ENCODE data around the gene PKN1. TPM values are rescaled to one million over a fixed set of nuclear protein-coding genes. Genes with fewer than 3 reads are reported as not detected.

PKN1 gene
- total and polyA plus RNA-seq, 3 donors from 2014 or later: 116 to 259 (median 204) TPM

- TF ChIP-seq, protein P1, sequence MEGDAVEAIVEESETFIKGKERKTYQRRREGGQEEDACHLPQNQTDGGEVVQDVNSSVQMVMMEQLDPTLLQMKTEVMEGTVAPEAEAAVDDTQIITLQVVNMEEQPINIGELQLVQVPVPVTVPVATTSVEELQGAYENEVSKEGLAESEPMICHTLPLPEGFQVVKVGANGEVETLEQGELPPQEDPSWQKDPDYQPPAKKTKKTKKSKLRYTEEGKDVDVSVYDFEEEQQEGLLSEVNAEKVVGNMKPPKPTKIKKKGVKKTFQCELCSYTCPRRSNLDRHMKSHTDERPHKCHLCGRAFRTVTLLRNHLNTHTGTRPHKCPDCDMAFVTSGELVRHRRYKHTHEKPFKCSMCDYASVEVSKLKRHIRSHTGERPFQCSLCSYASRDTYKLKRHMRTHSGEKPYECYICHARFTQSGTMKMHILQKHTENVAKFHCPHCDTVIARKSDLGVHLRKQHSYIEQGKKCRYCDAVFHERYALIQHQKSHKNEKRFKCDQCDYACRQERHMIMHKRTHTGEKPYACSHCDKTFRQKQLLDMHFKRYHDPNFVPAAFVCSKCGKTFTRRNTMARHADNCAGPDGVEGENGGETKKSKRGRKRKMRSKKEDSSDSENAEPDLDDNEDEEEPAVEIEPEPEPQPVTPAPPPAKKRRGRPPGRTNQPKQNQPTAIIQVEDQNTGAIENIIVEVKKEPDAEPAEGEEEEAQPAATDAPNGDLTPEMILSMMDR (IDR thresholded peaks at IDR 0.05): no peak
- TF ChIP-seq POLR2A (IDR thresholded peaks at IDR 0.05): no peak
- intact Hi-C loops (cut with DNase I; ENCODE audit: low total_unique reads): no loop called here
- WGBS, 2 donors: 0 to 2% methylated on average over 18 to 26 of the region's 32 CpGs
- no peaks in the 10 kb centered on the region for H3K36me3 ChIP-seq (ENCODE audit: low read depth, missing control alignments)
- no peak for DNase-seq
- H3K27ac ChIP-seq: peak overlapping the region; percentile 99 to 100
- H3K9me3 ChIP-seq: no peaks in the 10 kb centered on the region
- H3K4me1 ChIP-seq: peaks cover 44% of the 10 kb centered on the region
- H3K4me3 ChIP-seq: peak overlapping the region; percentile 89 to 99
- H3K27me3 ChIP-seq: no peaks in the 10 kb centered on the region
Observed at GRCh38 chr19:14517446-14517839, 84.3 kb downstream of the PKN1 start.

GRCh38 chr19:14517840-14518505 is 84.9 kb downstream of the PKN1 start, which contains the start of gene DNAJB1:
Gene DNAJB1, minus strand, starts transcription at chr19:14518397. Its CDS starts 48 bp downstream, at chr19:14518349.
- Histone ChIP-seq H3K27me3 (no peaks in the 10 kb centered on the region), H3K27ac (peak within 1 kb of the TSS; percentile 99 to 100), H3K4me3 (peak within 1 kb of the TSS; percentile 89 to 99), H3K4me1 (peaks cover 44% of the 10 kb centered on the region), H3K9me3 (no peaks in the 10 kb centered on the region), H3K36me3 (ENCODE audit: low read depth, missing control alignments) (no peaks in the 10 kb centered on the region)
- TF ChIP-seq, protein P1 (IDR thresholded peaks at IDR 0.05): peak in 1 of 3 experiments; percentile 23
- peak; percentile 94 for TF ChIP-seq POLR2A (IDR thresholded peaks at IDR 0.05)
- intact Hi-C loops (cut with DNase I; ENCODE audit: low total_unique reads): no loop called here
- peak; percentile 84 for DNase-seq
- 1 to 40% methylated on average over 1 to 71 of the region's 82 CpGs for WGBS, 2 donors

GRCh38 chr19:14519245-14519859 is 86.2 kb downstream of the PKN1 start:
- peaks cover 41% of the 10 kb centered on the region for H3K4me1 ChIP-seq
- no peaks in the 10 kb centered on the region for H3K27me3 ChIP-seq
- H3K4me3 ChIP-seq: peak overlapping the region; percentile 31 to 89
- 39 to 57% methylated on average over 22 of the region's 22 CpGs for WGBS, 2 donors
- no peak for DNase-seq
- no peaks in the 10 kb centered on the region for H3K36me3 ChIP-seq (ENCODE audit: low read depth, missing control alignments)
- no peaks in the 10 kb centered on the region for H3K9me3 ChIP-seq
- H3K27ac ChIP-seq: peak overlapping the region; percentile 99 to 100
- intact Hi-C loops (cut with DNase I; ENCODE audit: low total_unique reads): no loop called here
- TF ChIP-seq POLR2A (IDR thresholded peaks at IDR 0.05): no peak

DNA sequence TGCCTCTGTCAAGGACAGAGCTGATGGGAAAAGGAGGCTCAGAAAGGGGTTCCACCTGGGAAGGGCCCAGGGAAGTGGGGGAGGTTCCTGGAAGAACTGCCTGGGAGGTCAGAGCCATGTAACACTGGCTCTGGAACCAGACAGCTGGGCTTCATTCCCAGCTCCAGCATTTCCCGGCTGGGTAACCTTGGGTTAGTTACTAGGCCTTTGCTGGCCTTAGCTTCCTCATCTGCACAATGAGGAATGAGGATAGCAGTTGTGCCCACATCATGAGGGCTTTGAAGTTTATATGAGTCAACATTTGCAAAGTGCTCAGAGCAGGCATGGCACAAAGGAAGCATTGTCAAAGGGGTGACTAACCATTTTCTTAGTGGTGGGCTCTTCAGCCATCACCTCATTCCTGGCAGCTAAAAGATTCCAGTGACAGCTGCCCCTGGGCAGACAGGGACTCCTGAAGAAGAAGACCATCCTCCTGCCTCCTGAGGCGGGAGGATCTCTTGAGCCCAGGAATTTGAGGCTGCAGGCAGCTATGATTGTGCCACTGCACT is 86.8 kb downstream of the PKN1 start:
- Histone ChIP-seq H3K9me3 (no peaks in the 10 kb centered on the region), H3K36me3 (ENCODE audit: low read depth, missing control alignments) (no peaks in the 10 kb centered on the region), H3K4me1 (peaks cover 36% of the 10 kb centered on the region), H3K27me3 (no peaks in the 10 kb centered on the region), H3K27ac (peak overlapping the region; percentile 99 to 100), H3K4me3 (no peak overlapping the region)
- DNase-seq: peak; percentile 76
- intact Hi-C loops (cut with DNase I; ENCODE audit: low total_unique reads): no loop called here
- 42 to 52% methylated on average over 2 of the region's 2 CpGs for WGBS, 2 donors
- no peak for TF ChIP-seq POLR2A (IDR thresholded peaks at IDR 0.05)
- TF ChIP-seq, protein P1 (IDR thresholded peaks at IDR 0.05): no peak

GRCh38 chr19:14520543-14520942 is 87.4 kb downstream of the PKN1 start:
- peaks cover 31% of the 10 kb centered on the region for H3K4me1 ChIP-seq
- no peaks in the 10 kb centered on the region for H3K36me3 ChIP-seq (ENCODE audit: low read depth, missing control alignments)
- peak overlapping the region in 1 of 2 donors; percentile 100 for H3K27ac ChIP-seq
- no peak overlapping the region for H3K4me3 ChIP-seq
- 88 to 94% methylated on average over 4 of the region's 4 CpGs for WGBS, 2 donors
- no peak for TF ChIP-seq POLR2A (IDR thresholded peaks at IDR 0.05)
- TF ChIP-seq, protein P1 (IDR thresholded peaks at IDR 0.05): no peak
- no peaks in the 10 kb centered on the region for H3K27me3 ChIP-seq
- DNase-seq: no peak
- no peaks in the 10 kb centered on the region for H3K9me3 ChIP-seq
- intact Hi-C loops (cut with DNase I; ENCODE audit: low total_unique reads): no loop called here
